GM18511 (cell line): ENCODE measurements around the gene BCL2L14.
A peak's percentile ranks its signal among the peaks of the same experiment; 100 is the strongest.

Source experiments
- ATAC-seq: cut with Tn5 transposase; IDR thresholded peaks from one replicate; pipeline ENCODE4 v1.9.1; 2021; ENCODE audit warnings: mild to moderate bottlenecking, moderate library complexity; ENCODE audit not compliant: unreplicated experiment

BCL2L14 gene

GRCh38 chr12:12051668-12052067 lies 19.1 kb upstream of the BCL2L14 start:
- no peak for ATAC-seq

GRCh38 chr12:12054993-12055392 lies 15.7 kb upstream of the BCL2L14 start:
- ATAC-seq = no peak

- no peak for ATAC-seq
These were observed 13.8 kb upstream of the BCL2L14 start for GRCh38 chr12:12056951-12057350.

- no peak for ATAC-seq
These were observed 6.1 kb upstream of the BCL2L14 start for GRCh38 chr12:12064596-12064995.

GRCh38 chr12:12068751-12069150 lies 2.0 kb upstream of the BCL2L14 start:
- no peak for ATAC-seq

- no peak for ATAC-seq
These were observed 754 bp upstream of the BCL2L14 start for GRCh38 chr12:12069821-12070548.

GRCh38 chr12:12072064-12072760 lies 1.5 kb downstream of the BCL2L14 start:
- peak; percentile 54 for ATAC-seq

- no peak for ATAC-seq
These were observed 8.6 kb downstream of the BCL2L14 start for GRCh38 chr12:12079291-12079690.

GRCh38 chr12:12081836-12082497 lies 11.2 kb downstream of the BCL2L14 start:
- peak; percentile 78 for ATAC-seq

- ATAC-seq = no peak
These were observed 12.9 kb downstream of the BCL2L14 start for GRCh38 chr12:12083688-12084087.

GRCh38 chr12:12086362-12086761 lies 15.6 kb downstream of the BCL2L14 start:
- ATAC-seq = no peak

- no peak for ATAC-seq
These were observed 16.4 kb downstream of the BCL2L14 start for GRCh38 chr12:12086973-12087692.

GRCh38 chr12:12087693-12088034 lies 16.9 kb downstream of the BCL2L14 start:
- ATAC-seq = no peak

GRCh38 chr12:12088147-12088546 lies 17.4 kb downstream of the BCL2L14 start:
- ATAC-seq = no peak

GRCh38 chr12:12088761-12089160 lies 18.0 kb downstream of the BCL2L14 start:
- no peak for ATAC-seq

GRCh38 chr12:12091071-12091470 lies 20.3 kb downstream of the BCL2L14 start:
- no peak for ATAC-seq

GRCh38 chr12:12091977-12092663 lies 21.4 kb downstream of the BCL2L14 start:
- ATAC-seq = no peak

GRCh38 chr12:12094481-12094880 lies 23.7 kb downstream of the BCL2L14 start:
- no peak for ATAC-seq

GRCh38 chr12:12095021-12095420 lies 24.3 kb downstream of the BCL2L14 start:
- ATAC-seq = no peak

- ATAC-seq = no peak
These were observed 27.4 kb downstream of the BCL2L14 start for GRCh38 chr12:12097891-12098690.
